Pulmonary artery endothelial cell (primary cell): ENCODE measurements around the gene HOXC13. TPM values are rescaled to one million over a fixed set of nuclear protein-coding genes. Genes with fewer than 3 reads are reported as not detected.

Source experiments
- DNase-seq: peaks from one replicate; pipeline ENCODE4 v3.0.0-alpha.2; 2011; ENCODE audit warnings: low read depth, low spot score
- total RNA-seq: library from RNA; depleted of rRNA; stranded (reverse); fragments of >200 nt; gene quantifications from 2 replicates; pipeline ENCODE4 v1.2.3, GENCODE V29; 2014

HOXC13 gene
- total RNA-seq, 1 donor from 2014 or later, result not detected

- DNase-seq, result no peak
Measured at GRCh38 chr12:53970451-53970850, 31.8 kb downstream of the HOXC13 start.

- DNase-seq, result no peak
Measured at GRCh38 chr12:53971129-53971528, 32.5 kb downstream of the HOXC13 start.

GRCh38 chr12:53971686-53972085 lies 33.1 kb downstream of the HOXC13 start:
- DNase-seq, result no peak

- DNase-seq, result no peak
Measured at GRCh38 chr12:53972152-53972702, 33.6 kb downstream of the HOXC13 start.

GRCh38 chr12:53972722-53973235 lies 34.1 kb downstream of the HOXC13 start, which contains the start of gene HOXC11:
Gene HOXC11, plus strand, starts transcription at chr12:53973126. Its CDS starts 116 bp downstream, at chr12:53973242.
- DNase-seq, result no peak

DNA sequence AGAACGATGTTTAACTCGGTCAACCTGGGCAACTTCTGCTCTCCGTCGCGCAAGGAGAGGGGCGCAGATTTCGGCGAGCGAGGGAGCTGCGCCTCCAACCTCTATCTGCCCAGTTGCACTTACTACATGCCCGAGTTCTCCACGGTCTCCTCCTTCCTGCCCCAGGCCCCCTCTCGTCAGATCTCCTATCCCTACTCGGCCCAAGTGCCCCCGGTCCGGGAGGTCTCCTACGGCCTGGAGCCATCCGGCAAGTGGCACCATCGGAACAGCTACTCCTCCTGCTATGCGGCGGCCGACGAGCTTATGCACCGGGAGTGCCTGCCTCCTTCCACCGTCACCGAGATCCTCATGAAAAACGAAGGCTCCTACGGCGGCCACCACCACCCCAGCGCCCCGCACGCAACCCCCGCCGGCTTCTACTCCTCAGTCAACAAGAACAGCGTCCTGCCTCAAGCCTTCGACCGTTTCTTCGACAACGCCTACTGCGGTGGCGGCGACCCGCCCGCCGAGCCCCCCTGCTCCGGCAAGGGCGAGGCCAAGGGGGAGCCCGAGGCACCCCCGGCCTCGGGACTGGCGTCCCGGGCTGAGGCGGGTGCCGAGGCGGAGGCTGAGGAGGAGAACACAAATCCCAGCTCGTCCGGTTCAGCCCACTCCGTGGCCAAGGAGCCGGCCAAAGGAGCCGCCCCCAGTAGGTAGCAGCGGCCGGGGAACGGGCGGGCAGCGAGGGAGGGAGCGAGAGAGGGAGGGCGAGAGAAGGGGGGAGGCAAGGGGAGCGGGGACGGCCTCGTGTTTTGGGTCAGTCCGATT lies 34.8 kb downstream of the HOXC13 start:
- DNase-seq, result no peak

GRCh38 chr12:53974084-53975063 lies 35.7 kb downstream of the HOXC13 start, which contains the start of gene HOTAIR:
Gene HOTAIR, minus strand, starts transcription at chr12:53974954.
- no peak for DNase-seq

DNA sequence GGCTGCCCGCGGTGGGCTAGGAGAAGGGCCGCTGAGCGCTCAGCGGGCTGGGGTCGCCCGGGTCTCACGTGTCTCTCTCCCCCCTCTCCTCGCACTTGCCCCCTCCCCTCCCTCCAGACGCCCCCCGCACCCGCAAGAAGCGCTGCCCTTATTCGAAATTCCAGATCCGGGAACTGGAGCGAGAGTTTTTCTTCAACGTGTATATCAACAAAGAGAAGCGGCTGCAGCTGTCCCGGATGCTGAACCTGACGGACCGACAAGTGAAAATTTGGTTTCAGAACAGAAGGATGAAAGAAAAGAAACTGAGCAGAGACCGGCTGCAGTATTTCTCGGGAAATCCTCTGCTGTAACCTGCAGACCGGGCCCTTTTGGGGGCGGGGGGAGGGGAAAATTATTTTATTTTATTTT lies 36.4 kb downstream of the HOXC13 start:
- no peak for DNase-seq

DNA sequence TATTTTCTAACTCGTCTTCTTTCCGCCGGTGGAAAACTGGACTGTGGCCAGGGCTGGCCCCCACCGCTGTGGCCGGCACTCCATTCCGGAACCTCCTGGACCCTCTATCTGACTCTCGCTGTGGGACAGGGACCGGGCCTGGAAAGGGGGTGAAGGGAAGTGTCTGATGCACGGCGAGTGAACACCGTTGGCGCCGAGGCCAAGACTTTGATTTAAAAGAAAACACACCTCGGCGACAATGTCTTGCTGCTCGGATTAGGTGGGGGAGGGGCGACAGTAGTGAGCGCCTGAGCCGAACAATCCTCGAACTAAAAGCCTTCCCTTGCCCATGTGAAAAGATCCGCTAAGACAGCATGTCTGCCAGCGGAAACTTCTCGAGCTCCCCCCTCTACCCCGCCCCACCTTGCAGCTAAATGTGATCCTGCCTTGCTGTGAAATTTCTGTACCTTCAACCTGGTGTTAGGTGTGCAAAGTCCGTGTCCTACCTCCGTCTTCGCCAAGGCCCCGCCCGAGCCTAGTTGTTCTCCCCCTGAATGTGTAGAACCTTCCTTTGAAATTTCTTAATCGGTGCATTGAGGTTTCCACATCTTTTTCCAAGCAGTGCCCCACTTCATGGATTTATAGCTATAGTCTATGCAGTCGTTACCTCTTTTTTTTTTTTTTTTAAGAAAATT lies 37.0 kb downstream of the HOXC13 start:
- no peak for DNase-seq

GRCh38 chr12:53976172-53976822 lies 37.7 kb downstream of the HOXC13 start:
- DNase-seq, result no peak

GRCh38 chr12:53976823-53977595 lies 38.4 kb downstream of the HOXC13 start:
- no peak for DNase-seq

- no peak for DNase-seq
Measured at GRCh38 chr12:53977596-53978445, 39.2 kb downstream of the HOXC13 start.

- no peak for DNase-seq
Measured at GRCh38 chr12:53978477-53979356, 40.1 kb downstream of the HOXC13 start.

DNA sequence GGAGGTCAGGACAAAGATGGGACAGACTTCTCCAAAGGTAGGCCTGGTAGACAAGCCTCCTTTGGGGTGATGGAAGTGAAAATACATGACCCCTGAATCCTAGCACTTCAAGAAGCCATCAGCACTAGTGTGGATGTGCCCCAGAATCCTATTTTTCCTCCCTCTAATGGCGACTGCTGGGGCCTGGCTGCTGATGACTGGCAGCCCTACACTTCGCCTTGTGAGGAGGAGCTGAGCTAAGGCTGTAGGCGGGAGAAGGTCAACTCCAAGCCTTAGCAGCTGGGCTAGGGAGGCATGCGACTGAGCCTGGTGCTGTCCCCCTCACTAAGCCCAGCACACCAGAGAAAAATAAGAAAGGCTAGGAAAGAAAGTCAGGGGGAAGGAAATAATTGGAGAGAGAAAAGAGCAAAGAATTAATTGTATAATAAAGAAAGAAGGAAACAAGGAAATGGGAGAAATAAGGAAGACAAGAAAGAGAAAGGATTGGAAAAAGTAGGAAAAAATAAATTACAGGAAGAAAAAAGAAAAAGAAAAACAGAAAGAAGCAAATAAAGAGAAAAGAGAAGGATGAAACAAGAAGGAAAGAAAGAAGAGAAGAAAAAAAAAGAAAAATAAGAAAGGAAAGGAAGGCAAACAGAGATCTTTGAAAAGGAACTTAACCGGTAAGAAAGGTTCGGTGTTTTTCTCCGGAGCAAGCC lies 41.6 kb downstream of the HOXC13 start:
- no peak for DNase-seq

DNA sequence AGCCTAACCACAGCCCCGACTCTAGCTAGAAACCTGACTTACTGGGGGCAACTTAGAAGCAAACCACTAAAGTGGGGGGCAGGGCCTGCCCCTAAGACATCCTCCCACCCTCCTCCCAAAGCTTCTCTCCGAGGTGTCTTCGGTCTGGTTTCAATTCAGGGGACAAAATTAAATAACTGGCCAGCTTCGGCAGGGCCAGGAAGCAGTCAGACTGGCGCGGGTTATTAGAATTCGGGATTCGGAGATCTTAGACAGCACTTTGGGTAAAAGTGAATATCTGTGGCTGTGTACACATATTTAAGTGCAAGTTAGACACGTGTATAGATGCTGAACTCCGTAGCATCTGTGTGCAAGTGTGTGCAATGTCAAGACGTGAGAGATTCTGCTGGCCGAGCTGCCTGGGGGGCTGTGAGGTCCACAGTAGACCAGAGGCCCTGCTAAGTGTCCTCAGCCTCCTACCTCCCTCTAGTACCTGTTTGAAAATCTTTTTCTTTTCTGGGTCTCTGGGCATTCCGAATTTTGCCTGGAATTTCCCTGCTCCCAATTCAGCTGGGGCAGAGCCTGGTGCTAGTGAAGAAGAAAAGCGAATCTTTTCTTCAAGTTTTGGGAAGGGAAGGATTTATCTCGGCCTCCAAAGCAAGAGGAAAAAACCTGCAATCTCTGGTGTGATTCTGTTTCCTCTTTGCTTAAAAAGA lies 42.3 kb downstream of the HOXC13 start:
- no peak for DNase-seq
